SW 1271 (cell line): Measurements from ENCODE around the gene COL6A3.
"Not testable (repeated sequence)": the region's sequence is repeated elsewhere in the genome, so short reads cannot be mapped to it uniquely, and the experiment has no call there.

Source experiments
- DNase-seq, 2 experiments: peaks; one replicate each; lab custom pipeline; 2025; lab: John Stamatoyannopoulos, UW

The COL6A3 gene

DNA sequence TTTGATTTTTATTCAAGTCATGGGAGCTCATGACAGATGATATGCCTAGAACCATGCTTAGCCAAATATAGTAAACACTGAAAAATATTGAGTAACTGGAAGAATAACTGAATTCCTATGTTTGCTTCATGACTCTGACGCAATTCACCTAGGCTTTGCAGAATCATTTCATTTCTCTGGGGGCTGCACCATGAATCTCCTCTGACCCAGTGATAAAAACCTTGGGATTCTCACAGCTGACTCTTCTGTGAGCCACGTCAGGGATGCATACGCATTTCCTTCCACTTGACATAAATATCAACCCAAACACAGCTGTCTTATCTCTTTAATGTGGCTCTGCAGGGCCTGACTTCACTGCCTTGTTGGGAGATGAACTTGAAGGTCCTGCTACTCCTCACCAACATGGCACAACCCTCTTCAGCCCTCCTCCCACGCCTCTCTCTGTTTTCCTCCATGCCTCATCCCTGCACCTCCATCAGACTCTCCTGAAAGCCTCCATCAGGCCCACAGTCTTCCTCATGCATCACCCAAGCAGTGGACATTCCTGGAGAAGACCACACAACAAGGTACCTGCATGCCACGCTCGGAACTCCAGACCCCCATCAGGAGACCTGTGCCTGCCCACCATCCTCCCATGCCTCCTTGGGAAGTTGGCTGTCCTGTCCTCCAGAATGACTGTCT is 29.8 kb downstream of the COL6A3 start:
- DNase-seq, result no peak

DNA sequence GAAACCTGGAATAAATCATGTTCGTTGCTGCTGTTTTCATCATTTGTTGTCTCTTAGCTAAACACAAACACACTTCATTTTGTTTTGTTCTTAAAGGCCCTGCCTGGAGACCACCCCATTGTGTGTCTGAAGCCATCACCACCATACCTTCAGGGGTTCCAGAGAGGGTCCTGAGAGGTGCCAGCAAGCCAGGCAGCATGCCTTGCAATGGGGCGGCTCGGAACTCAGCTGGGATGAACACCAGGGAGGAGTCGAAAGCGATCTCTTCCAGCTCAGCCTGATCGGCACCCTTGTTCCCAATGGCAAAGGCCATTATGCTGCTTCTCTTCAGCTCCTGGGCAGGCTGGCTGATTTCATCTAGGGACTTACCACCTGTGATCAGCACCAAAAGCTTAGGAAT is 33.2 kb downstream of the COL6A3 start:
- DNase-seq, result no peak

DNA sequence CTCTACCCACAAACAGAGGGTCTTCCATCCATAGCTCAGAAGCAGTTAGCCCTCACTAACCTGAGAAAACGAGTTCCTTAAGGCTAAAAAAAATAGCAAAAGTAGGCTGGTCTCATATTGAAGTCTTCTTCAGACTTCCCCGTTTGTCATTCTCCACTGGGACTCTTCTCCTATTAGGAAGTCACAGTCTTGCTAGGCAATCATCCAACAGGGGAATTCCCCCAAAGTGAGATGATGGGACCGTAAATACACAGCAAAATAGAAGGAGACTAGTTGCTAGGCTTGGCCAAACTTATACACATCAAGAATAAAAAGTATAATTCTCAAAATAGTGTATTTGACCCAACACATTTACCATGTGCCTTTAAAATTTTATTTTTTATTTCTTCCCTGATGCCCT is 34.3 kb downstream of the COL6A3 start:
- DNase-seq, result no peak

DNA sequence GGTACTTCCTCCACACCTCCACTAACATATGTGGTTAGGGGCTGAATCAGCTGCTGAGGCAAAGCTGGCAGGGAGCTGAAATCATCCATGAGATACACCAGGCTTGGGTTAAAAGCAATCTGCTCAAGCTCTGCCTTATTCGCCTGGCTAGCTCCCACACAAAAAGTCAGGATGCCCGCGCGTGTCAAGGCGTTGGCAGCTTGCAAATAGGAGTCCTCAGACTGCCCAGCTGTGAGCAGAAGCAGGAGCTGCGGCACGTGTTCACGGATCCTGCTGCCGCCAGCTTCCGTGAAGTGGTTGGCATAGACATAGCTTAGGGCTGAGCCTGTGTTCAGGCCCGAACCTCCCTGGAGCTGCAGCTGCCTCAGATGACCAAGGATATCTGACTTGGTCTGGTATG is 35.3 kb downstream of the COL6A3 start:
- no peak for DNase-seq

DNA sequence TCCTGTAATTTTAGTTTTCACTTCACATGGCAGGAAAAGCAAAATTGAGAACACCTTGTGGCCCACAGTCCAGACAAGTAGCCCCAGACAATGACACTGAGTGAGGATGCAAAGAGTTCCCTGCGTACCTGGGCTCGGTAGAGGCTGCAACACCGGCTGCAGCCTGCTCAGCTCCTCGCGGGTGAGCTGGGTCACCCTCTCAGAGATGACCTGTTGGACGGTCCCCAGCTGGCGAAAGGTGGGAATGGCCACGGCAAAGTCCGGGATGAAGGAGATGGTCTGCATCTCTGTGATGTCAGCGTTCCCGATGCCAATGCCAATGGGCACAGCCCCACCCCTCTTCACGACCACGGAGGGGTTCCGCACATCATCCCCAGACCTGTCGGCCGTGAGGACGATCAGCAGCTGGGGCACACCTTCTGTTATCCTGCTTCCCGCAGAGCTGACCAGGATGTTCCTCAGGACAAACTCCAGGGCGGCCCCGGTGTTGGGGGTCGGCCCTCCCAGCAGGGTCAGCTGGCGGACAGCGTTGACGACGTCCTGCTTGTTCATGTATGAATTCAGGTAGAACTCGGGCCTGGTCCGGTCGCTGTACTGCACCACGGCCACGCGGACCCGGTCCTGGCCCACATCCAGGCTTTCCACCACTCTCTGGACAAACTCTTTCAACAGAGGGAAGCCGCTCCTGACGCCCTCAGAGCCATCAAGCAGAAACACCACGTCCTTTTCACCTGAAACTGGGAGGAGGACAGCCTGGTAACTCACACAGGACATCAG is 39.5 kb downstream of the COL6A3 start:
- DNase-seq, result no peak

DNA sequence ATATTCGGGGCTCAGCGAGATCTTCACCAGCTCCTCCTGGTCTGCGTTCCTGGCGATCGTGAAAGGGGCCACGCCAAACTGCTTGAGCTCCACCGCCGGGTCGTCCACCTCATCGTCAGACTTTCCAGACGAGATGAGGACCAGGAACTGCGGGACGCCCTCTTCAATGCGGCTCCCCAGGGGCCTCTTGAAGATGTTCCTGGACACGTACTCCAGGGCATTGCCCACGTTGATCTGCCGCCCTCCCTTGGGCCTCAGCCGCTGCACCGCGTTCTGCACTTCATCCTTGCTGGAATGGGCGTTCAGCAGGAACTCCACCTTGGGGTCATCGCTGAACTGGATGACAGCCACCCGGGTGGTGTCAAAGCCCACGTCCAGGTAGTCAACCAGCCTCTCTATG is 42.1 kb downstream of the COL6A3 start:
- DNase-seq, result no peak

DNA sequence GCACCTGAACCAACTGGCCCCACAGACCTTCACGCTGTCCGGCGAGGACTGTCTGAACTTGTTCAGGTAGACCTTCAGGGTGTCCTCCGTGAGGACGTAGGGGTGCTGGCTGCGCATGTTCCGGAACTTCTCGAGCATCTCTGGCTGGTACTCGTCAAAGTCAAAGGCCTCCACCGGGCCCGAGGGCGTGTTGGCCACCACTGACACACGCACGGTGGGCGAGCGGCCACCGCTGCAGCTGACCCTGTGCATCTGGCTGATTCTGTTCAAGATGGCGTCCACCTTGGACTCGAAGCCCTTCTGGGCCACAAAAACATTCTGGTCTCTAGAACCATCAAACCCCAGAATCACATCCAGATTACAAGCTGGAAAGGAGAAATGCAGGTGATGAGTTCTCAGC is 48.3 kb downstream of the COL6A3 start:
- no peak for DNase-seq

DNA sequence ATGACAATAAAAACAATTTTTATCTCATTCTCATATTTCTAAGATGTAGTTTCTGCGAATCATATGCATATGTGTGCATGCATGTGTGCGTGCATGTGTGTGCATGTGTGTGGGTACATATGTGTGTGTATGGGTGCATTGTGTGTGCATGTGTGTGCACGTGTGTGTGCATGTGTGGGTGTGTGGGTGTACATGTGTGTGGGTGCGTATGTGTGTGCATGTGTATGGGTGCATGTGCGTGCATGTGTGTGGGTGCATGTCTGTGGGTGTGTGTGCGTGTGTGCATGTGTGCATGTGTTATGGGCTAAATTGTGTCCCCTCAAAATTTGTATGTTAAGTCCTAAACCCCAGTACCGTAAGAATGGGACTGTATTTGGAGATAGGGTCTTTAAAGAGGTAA is 49.3 kb downstream of the COL6A3 start:
- DNase-seq, result no peak

DNA sequence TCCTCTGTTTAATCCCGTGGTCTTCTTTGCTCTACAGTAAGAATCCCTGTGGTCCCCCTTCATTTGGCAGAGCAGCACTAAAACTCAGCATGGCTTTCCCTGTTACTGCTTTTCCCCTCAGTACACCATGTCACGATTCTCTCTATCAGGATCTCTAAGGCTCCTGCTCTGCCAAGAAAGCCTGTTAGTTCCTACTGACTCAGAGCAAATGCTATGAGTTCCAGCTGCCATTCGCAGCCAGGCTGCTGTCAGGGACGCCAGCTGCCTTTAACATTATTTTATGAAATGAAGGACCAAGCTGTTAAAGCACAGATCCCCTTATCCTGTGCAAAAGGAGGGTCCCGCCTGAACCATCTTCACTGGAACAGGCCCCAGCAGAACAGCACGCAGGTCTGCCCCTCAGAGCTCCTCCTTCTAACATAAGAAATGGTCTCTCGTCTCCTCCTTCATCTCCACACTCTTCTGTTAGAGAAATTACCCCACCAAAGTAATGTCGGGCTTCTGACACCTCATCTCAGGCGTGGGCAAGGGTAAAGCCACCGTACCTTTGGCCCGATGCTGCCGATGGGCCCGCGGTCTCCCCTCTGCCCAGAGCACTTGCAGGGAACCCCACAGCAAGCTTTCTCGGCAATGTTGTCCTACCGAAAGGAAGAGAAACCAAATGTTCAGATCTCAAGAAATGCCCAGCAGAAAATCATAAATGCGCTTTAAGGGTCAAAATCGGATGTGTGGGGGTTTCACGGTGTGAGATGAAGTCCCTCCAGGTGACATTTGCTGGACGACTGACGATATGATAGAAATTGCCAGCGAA is 52.6 kb downstream of the COL6A3 start:
- no peak for DNase-seq

DNA sequence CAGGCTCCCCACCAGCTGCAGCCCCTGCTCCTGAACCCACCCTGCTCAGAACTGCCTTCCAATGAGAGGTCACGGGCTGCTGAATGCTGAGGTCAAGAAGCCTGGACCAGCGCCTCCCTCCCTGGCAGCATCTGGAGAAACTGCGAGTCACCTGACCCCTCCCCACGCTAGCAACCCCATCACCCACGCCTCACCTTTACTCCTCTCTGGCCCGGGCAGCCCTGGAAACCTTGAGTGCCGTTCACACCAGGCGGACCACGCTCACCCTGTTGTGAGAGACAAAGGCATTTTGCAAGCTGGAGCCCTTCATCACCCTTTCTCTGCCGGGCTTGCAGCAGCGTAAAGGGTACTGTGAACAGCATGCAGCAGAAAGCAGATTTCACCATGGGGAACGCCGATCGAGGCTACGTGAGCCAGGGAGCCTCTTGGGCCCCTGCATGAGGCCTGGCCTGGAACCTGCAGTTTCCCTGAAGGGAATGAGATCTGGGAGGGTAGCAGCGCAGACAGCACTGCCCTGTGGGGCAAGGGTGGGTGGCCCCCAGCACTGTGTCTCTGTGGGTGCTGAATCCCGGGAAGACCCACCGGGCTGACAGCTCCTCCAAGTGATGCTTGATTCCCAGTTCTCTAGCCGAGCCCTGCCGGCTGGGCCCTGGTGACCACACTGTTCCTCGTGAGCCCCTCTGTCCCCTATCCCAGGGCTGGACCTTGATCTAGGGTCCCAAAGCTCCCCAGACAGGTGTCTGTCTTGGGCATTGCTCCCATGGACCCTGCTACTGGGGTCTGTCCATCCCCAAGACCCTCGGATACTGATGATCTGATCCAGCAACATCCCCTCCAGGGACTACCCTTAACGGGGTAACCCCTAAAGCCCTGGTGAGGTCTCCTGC is 53.8 kb downstream of the COL6A3 start:
- DNase-seq, result no peak

DNA sequence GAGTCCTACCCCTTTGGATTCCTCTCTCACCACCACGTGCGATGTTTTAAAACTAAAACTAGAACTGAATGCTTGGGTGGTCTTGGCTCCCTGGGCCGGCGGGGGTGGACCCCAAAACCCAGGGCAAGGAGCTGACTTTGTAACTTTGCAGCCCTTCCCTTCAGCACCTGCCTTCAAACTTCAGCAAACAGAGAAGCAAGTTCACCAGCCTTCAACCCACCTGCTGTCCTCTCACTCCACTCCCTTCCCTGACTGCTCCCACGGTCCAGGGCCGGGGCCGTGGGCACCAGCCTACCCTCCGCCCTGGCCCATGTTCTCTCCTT is 54.5 kb downstream of the COL6A3 start:
- DNase-seq, result no peak

DNA sequence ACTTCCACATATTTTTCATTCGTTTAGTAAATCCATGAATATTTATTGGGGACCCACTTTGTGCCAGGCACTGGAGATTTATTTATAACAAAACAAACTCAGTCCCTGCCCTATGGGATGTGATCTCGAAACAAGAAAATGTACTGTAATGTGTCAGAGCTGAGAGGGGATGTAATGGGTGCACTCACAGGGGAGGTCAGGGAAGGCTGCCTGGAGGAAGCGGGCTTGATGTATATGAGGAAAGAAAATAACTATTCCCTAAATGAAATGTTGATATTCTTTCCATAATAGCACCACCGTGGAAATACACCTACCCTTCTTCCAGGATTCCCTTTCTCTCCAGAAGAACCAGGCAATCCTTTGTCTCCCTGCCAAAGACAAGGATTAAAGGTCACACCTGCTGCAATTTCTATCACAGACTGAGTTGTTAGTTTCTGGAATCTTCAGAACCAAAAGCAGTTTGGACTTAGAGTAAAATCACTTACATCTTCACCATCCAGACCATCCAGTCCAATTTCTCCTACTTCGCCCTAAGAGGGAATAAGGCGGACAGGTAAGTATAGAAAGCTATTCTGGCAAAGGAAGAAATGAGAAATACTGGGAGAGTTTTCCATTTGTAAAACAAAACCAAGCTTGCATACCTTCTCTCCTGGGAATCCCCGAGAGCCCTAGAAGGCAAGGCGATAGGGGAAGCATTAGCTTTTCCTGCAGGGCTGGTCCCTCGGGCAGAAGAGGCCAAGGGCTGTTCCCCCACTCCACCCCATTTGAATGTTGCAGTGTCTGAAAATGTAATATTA is 55.0 kb downstream of the COL6A3 start:
- DNase-seq, result no peak

DNA sequence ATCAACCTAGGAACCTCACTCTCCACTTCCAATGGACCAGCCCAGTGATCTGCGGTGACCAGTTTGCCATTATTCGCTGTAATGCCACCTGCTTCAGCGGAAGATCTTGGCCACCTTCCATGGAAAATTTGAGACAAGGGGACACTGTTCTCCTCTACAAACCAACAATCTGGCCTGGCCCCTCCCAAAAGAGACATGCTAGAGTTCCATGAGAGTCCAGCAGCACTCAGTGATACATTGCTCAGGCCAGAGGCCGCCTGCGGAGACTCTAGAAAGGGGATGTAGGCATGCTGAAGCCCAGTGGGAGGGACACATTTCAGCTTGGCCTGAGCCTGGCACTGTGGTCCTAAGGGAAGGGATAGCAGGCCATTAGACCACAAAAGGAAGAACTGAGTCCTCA is 58.3 kb downstream of the COL6A3 start:
- no peak for DNase-seq

DNA sequence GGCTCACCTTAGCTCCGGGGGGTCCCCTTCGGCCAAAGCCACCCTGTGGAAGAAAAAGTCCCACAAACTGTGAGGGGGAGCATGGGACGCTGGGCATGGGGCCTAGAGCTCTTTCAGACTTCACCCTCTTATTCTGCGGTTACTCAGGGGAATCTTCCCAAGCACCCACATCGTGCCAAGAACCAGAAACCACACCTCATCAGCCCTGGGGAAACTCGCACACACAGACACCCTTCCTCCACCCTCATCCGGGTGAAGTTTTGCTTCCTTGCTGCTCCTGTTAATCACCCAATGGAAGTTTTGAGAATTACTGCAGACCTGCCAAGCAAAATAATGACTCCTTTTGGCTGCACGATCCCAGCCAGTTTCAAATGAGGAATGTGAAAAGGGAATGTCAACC is 59.1 kb downstream of the COL6A3 start:
- DNase-seq, result no peak

DNA sequence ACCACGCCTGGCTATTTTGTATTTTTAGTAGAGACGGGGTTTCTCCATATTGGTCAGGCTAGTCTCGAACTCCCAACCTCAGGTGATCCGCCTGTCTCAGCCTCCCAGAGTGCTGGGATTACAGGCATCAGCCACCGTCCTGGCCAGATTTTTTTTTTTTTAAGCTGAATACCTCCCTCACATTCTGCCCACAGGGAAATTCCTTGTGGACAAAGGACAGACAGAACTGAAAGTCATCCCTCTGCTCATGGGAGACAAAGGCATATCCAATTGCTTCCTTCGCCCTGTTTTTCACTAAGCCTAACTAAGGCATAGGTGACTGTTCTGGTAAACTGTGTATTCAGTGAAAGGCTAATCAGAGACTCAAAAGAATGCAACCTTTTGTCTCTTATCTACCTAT is 59.8 kb downstream of the COL6A3 start:
- not testable (repeated sequence) for DNase-seq

DNA sequence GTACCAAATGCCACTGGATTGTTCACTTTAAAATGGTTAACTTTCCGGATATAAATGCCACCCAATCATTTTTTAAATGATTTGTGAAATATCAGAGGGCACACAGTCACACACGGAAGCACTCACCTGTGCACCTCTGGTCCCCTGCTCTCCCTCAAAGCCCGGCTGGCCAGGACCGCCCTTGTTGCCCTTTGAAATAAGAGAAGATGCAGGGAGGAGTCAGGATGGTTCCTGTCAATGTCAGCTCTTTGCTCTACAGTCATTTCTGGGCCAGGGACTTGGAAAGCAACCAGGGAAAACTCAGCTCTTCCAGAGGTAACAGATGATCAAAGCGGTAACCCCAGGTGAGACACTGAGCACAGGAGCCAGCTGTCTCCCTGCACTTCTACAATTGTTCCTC is 60.7 kb downstream of the COL6A3 start:
- no peak for DNase-seq

DNA sequence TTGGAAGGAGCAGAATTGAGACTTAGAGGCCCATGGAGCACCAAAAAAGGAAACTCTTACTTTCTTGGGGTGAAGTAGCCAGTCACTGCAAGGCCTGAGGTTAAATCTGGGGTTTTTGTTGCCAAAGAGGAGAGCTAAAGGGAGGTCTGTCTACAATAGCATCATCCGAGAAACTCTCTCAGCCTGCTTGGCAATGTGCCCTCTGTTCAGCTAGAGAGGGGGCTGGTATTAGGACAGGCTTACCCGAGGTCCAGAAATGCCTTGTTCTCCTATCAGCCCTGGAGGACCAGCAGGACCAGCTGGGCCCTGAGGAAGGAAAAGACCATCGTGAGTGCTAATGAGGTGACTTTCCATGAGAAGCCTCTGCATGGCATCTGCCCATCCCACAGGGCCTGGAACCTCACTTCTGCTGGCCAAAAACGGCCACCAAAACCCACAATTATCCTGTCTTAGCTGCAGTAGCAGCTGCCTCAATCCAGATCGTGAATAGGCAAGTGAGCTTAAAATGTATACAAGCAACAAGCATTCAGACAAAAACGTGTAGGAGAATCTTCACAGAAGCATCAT is 61.6 kb downstream of the COL6A3 start:
- DNase-seq, result no peak

DNA sequence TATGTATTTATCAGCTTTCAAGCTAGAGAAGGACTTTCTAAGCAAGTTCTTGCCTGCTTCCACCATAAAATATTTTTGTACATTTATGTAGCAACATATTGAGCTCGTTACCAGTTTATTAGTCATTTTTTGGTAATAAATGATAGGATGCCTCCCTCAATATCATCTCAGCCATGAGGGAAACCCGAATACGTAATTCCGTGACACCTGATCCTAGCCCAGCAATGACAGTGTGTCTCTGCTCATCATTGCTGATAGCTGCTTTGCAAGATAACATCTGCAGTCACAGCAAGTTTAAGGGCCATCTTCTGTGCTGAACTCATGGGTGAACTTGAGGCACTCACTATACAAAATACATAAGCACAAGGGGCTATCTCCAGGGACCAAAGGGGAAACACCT is 62.2 kb downstream of the COL6A3 start:
- no peak for DNase-seq

DNA sequence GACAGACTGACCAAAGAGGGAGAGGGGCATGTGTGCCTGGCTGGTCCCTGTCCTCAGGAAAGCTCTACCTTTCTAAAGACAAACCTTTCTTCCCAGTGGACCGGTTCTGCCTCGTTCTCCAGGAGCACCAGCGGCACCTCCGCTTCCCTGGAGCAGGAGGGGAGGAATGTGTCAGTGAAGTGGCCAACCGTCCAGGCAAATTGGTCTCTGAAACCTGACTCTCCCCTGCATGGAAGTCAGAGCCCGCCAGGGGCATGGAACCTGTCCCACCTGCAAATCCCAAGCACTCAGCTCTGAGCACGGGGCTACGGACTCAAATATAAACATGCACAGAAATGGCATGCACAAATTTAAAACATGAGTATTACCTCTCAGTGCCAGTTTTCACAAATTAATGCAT is 62.9 kb downstream of the COL6A3 start:
- DNase-seq, result no peak

DNA sequence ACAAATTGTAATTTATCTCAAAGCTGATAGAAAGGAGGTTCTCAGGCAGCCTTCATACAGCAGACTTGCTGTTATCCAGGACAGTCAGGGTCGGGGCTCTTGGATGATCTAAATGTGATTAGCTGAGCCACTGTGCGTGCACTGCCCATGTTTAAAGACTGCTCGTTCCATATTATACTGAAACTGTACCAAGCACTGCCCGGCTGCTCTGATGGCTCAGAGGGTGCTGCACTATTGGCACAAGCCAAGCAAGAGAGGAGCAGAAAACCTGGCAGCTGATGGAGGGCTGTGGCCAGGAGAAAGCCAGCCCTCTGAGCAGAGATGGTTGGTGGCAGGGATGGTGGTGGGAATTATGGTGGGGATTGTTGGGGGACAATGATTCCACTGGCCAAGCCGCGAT is 63.4 kb downstream of the COL6A3 start:
- DNase-seq, result no peak

DNA sequence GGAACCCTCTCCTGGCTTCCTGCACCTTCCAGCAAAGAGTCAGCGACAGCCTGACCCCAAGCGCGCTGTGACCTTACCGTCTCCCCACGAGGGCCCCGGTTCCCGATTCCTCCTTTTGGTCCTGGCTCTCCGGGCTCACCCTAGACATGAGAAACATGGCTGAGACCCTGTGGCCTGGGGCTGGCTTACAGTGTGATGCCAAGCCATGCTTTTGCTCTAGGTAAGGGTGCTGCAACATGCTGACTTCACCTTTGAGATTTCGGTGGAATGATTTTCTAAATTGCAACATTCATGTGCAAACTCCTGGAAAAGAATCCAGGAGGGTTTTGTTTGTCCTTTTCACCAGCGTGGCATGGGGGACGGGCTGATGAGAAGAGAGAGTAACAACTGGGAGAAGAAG is 63.9 kb downstream of the COL6A3 start:
- DNase-seq, result no peak
